Measurements from ENCODE around the gene SLIT3.

GRCh38 chr5:168766426-168766700, 534.6 kb downstream of the SLIT3 start:
- TF ChIP-seq CTCF (IDR thresholded peaks at IDR 0.05) (no peak), POLR2AphosphoS5 (IDR thresholded peaks at IDR 0.05; ENCODE audit: low read depth, low read length) (no peak), ZBTB33 (IDR thresholded peaks at IDR 0.05; ENCODE audit: borderline replicate concordance, low read depth) (no peak), YY1 (IDR thresholded peaks at IDR 0.05; ENCODE audit: low read depth) (no peak), PBX3 (IDR thresholded peaks at IDR 0.05) (no peak)

All from SK-N-SH (cell line).